Measurements from ENCODE around the gene TTLL13.
"Not testable (repeated sequence)": the region's sequence is repeated elsewhere in the genome, so short reads cannot be mapped to it uniquely, and the experiment has no call there.

The TTLL13 gene

GRCh38 chr15:90266485-90266884, 17.1 kb downstream of the TTLL13 start:
- TF ChIP-seq CTCF (IDR thresholded peaks at IDR 0.05; ENCODE audit: insufficient read depth, low read depth, low read length, missing control alignments): no peak
- peak overlapping the region; percentile 80 for H3K4me3 ChIP-seq (ENCODE audit: low read depth, low read length)
- no peak for DNase-seq (ENCODE audit: low read depth)

GRCh38 chr15:90268415-90268814, 19.1 kb downstream of the TTLL13 start:
- no peak overlapping the region for H3K4me3 ChIP-seq (ENCODE audit: low read depth, low read length)
- DNase-seq (ENCODE audit: low read depth): no peak
- TF ChIP-seq CTCF (IDR thresholded peaks at IDR 0.05; ENCODE audit: insufficient read depth, low read depth, low read length, missing control alignments): no peak

GRCh38 chr15:90270502-90271150, 21.3 kb downstream of the TTLL13 start:
- H3K4me3 ChIP-seq (ENCODE audit: low read depth, low read length): no peak overlapping the region
- TF ChIP-seq CTCF (IDR thresholded peaks at IDR 0.05; ENCODE audit: insufficient read depth, low read depth, low read length, missing control alignments): no peak
- DNase-seq (ENCODE audit: low read depth): no peak

- H3K4me3 ChIP-seq (ENCODE audit: low read depth, low read length): no peak overlapping the region
- DNase-seq (ENCODE audit: low read depth): no peak
- TF ChIP-seq CTCF (IDR thresholded peaks at IDR 0.05; ENCODE audit: insufficient read depth, low read depth, low read length, missing control alignments): no peak
These were observed 22.3 kb downstream of the TTLL13 start for GRCh38 chr15:90271459-90272166.

- not testable (repeated sequence) for DNase-seq (ENCODE audit: low read depth); H3K4me3 ChIP-seq (ENCODE audit: low read depth, low read length)
These were observed 29.1 kb downstream of the TTLL13 start for GRCh38 chr15:90278467-90278866.

GRCh38 chr15:90280743-90281142, 31.4 kb downstream of the TTLL13 start:
- not testable (repeated sequence) for DNase-seq (ENCODE audit: low read depth); H3K4me3 ChIP-seq (ENCODE audit: low read depth, low read length)

- not testable (repeated sequence) for DNase-seq (ENCODE audit: low read depth)
These were observed 32.3 kb downstream of the TTLL13 start for GRCh38 chr15:90281637-90282036.

GRCh38 chr15:90286678-90287077, 37.3 kb downstream of the TTLL13 start:
- peak; percentile 54 for TF ChIP-seq CTCF (IDR thresholded peaks at IDR 0.05; ENCODE audit: insufficient read depth, low read depth, low read length, missing control alignments)
- DNase-seq (ENCODE audit: low read depth): peak; percentile 58
- H3K4me3 ChIP-seq (ENCODE audit: low read depth, low read length): no peak overlapping the region

More at GRCh38 chr15:90281637-90282036, 32.3 kb downstream of the TTLL13 start:
- not testable (repeated sequence) for H3K4me3 ChIP-seq (ENCODE audit: low read depth, low read length)

Data from GM12865 (cell line).